Ascending aorta (tissue), 2 donors: ENCODE data around the gene STIMATE. TPM values are rescaled to one million over a fixed set of nuclear protein-coding genes. Genes with fewer than 3 reads are reported as not detected.

Experiments used
- DNase-seq, 2 donors: peaks; one replicate each; pipeline ENCODE4 v3.0.0-alpha.2; 2019; ENCODE audit warnings: low spot score in 2 of 2
- H3K27ac ChIP-seq, 2 donors: fragments of 200-600 bp; sonication (generic); one replicate each; pipeline ENCODE4 v1.5.1; 2016 to 2017; ENCODE audit warnings: mild to moderate bottlenecking in 1 of 2
- H3K27me3 ChIP-seq: fragments of 200-600 bp; sonication (generic); one replicate; pipeline ENCODE4 v1.5.1; 2017
- H3K36me3 ChIP-seq, 2 donors: fragments of 200-600 bp; sonication (generic); one replicate each; pipeline ENCODE4 v1.5.1; 2016
- H3K4me1 ChIP-seq, 2 donors: fragments of 200-600 bp; sonication (generic); one replicate each; pipeline ENCODE4 v1.5.1; 2016 to 2017; ENCODE audit warnings: mild to moderate bottlenecking in 1 of 2
- H3K4me3 ChIP-seq, 2 donors: fragments of 200-600 bp; sonication (generic); one replicate each; pipeline ENCODE4 v1.5.1; 2016 to 2017; ENCODE audit warnings: mild to moderate bottlenecking in 1 of 2
- H3K9me3 ChIP-seq, 2 donors: fragments of 200-600 bp; sonication (generic); one replicate each; pipeline ENCODE4 v1.5.1; 2016
- CTCF ChIP-seq, 3 experiments: fragments of 200-600 bp in 2 of 3; fragments of 450-650 bp in 1 of 3; sonication (generic) in 2 of 3; IDR thresholded peaks; one replicate each; pipeline ENCODE4 v1.5.1; 2016 to 2019; ENCODE audit warnings: antibody characterized with exemption in 3 of 3, mild to moderate bottlenecking in 1 of 3, moderate library complexity in 1 of 3
- intact Hi-C: fragments of 100-400 bp; cut with DNase I; formaldehyde crosslinking; loops from one replicate; pipeline ENCODE4 v1.15.1; 2023
- total RNA-seq: library from RNA; depleted of rRNA; stranded (reverse); fragments of >200 nt; gene quantifications from one replicate; pipeline ENCODE4 v1.1.0, GENCODE V29; 2016

The STIMATE gene
- total RNA-seq, 1 donor from 2014 or later = 18.9 TPM

- H3K36me3 ChIP-seq = no peaks in the 10 kb centered on the region
- intact Hi-C loops = no loop called here
- no peak overlapping the region for H3K4me3 ChIP-seq
- H3K27ac ChIP-seq = no peak overlapping the region
- H3K9me3 ChIP-seq = no peaks in the 10 kb centered on the region
- no peak for TF ChIP-seq CTCF (IDR thresholded peaks at IDR 0.05)
- no peak for DNase-seq
- no peaks in the 10 kb centered on the region for H3K27me3 ChIP-seq
- no peaks in the 10 kb centered on the region for H3K4me1 ChIP-seq
Measured at GRCh38 chr3:52791366-52791765, 106.0 kb downstream of the STIMATE start.

GRCh38 chr3:52790741-52791140 lies 106.6 kb downstream of the STIMATE start:
- Histone ChIP-seq H3K36me3 (no peaks in the 10 kb centered on the region), H3K4me3 (no peak overlapping the region), H3K27ac (no peak overlapping the region), H3K4me1 (no peaks in the 10 kb centered on the region), H3K9me3 (no peaks in the 10 kb centered on the region), H3K27me3 (no peaks in the 10 kb centered on the region)
- intact Hi-C loops = no loop called here
- TF ChIP-seq CTCF (IDR thresholded peaks at IDR 0.05) = no peak
- no peak for DNase-seq

GRCh38 chr3:52790337-52790736 lies 107.0 kb downstream of the STIMATE start:
- intact Hi-C loops = no loop called here
- DNase-seq = no peak
- no peak for TF ChIP-seq CTCF (IDR thresholded peaks at IDR 0.05)
- Histone ChIP-seq H3K9me3 (no peaks in the 10 kb centered on the region), H3K36me3 (no peaks in the 10 kb centered on the region), H3K27me3 (no peaks in the 10 kb centered on the region), H3K27ac (no peak overlapping the region), H3K4me1 (no peaks in the 10 kb centered on the region), H3K4me3 (no peak overlapping the region)

GRCh38 chr3:52789746-52790040 lies 107.7 kb downstream of the STIMATE start:
- TF ChIP-seq CTCF (IDR thresholded peaks at IDR 0.05) = no peak
- intact Hi-C loops = no loop called here
- Histone ChIP-seq H3K27ac (no peak overlapping the region), H3K4me1 (no peaks in the 10 kb centered on the region), H3K36me3 (no peaks in the 10 kb centered on the region), H3K27me3 (no peaks in the 10 kb centered on the region), H3K4me3 (no peak overlapping the region), H3K9me3 (no peaks in the 10 kb centered on the region)
- DNase-seq = no peak

GRCh38 chr3:52788890-52789745 lies 108.2 kb downstream of the STIMATE start:
- H3K4me1 ChIP-seq = no peaks in the 10 kb centered on the region
- no peak for TF ChIP-seq CTCF (IDR thresholded peaks at IDR 0.05)
- no peaks in the 10 kb centered on the region for H3K9me3 ChIP-seq
- H3K36me3 ChIP-seq = no peaks in the 10 kb centered on the region
- H3K4me3 ChIP-seq = no peak overlapping the region
- intact Hi-C loops = no loop called here
- DNase-seq = no peak
- no peaks in the 10 kb centered on the region for H3K27me3 ChIP-seq
- no peak overlapping the region for H3K27ac ChIP-seq
